Progenitor cell of endocrine pancreas (in vitro differentiated cells): ENCODE data around the gene CGB2. TPM values are rescaled to one million over a fixed set of nuclear protein-coding genes. Genes with fewer than 3 reads are reported as not detected.

Experiments
- DNase-seq: peaks from one replicate; pipeline ENCODE4 v3.0.0; 2021; ENCODE audit warnings: low spot score; ENCODE audit not compliant: unreplicated experiment
- H3K27ac Mint-ChIP-seq: 2 replicates; pipeline ENCODE4 v1.8.0; 2021; ENCODE audit warnings: mild to moderate bottlenecking, moderate library complexity, mixed read lengths
- H3K27me3 Mint-ChIP-seq: 2 replicates; pipeline ENCODE4 v1.8.0; 2021; ENCODE audit warnings: mixed read lengths
- H3K36me3 Mint-ChIP-seq: 2 replicates; pipeline ENCODE4 v1.8.0; 2022; ENCODE audit warnings: mixed read lengths; ENCODE audit not compliant: insufficient read depth
- H3K4me1 Mint-ChIP-seq: 2 replicates; pipeline ENCODE4 v1.8.0; 2021; ENCODE audit warnings: low read depth, mixed read lengths
- H3K4me3 Mint-ChIP-seq: 2 replicates; pipeline ENCODE4 v1.8.0; 2021; ENCODE audit warnings: low read depth, mild to moderate bottlenecking, moderate library complexity, mixed read lengths
- H3K9me3 Mint-ChIP-seq: 2 replicates; pipeline ENCODE4 v1.8.0; 2021; ENCODE audit warnings: low read depth, mixed read lengths
- CTCF ChIP-seq: fragments of 200-600 bp; sonication (generic); IDR thresholded peaks from one replicate; pipeline ENCODE4 v1.5.0; 2021; ENCODE audit warnings: antibody characterized with exemption, mild to moderate bottlenecking; ENCODE audit not compliant: unreplicated experiment
- total RNA-seq: library from RNA; stranded (reverse); gene quantifications from 2 replicates; pipeline ENCODE4 v1.2.1, GENCODE V29; 2021

CGB2 gene
- total RNA-seq, 1 donor from 2014 or later, result not detected

GRCh38 chr19:49067554-49067953 lies 35.9 kb downstream of the CGB2 start:
- Mint-ChIP-seq H3K36me3 (no peaks in the 10 kb centered on the region), H3K27ac (no peak overlapping the region), H3K4me3 (no peak overlapping the region), H3K4me1 (peaks cover 4% of the 10 kb centered on the region), H3K9me3 (peaks cover 8% of the 10 kb centered on the region), H3K27me3 (peaks cover 68% of the 10 kb centered on the region)
- DNase-seq, result no peak
- no peak for TF ChIP-seq CTCF

DNA sequence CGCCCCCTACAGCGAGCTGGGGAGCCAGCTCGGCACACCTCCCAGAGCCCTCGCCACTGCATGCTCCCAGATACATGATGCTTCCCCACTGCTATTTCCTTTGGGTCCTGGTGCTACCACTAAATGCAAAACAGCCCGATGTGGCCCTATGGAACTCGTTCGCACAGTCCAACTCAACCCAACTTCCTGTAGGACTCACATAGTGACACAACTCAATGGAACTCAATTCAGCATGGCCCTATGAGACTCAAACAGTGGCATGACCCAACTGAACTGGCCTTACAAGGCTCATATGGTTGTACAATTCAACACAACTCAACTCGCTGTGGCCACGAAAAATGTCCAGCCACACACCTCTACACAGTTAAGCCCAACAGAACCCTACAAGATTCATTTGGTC lies 37.3 kb downstream of the CGB2 start:
- Mint-ChIP-seq H3K27ac (no peak overlapping the region), H3K4me1 (peaks cover 4% of the 10 kb centered on the region), H3K9me3 (peaks cover 8% of the 10 kb centered on the region), H3K27me3 (peaks cover 75% of the 10 kb centered on the region), H3K36me3 (no peaks in the 10 kb centered on the region), H3K4me3 (no peak overlapping the region)
- TF ChIP-seq CTCF, result no peak
- no peak for DNase-seq

- H3K9me3 Mint-ChIP-seq, result peaks cover 8% of the 10 kb centered on the region
- DNase-seq, result no peak
- peaks cover 82% of the 10 kb centered on the region for H3K27me3 Mint-ChIP-seq
- peaks cover 3% of the 10 kb centered on the region for H3K4me1 Mint-ChIP-seq
- H3K4me3 Mint-ChIP-seq, result no peak overlapping the region
- TF ChIP-seq CTCF, result no peak
- H3K36me3 Mint-ChIP-seq, result no peaks in the 10 kb centered on the region
- no peak overlapping the region for H3K27ac Mint-ChIP-seq
Observed at GRCh38 chr19:49070416-49070815, 38.7 kb downstream of the CGB2 start.

GRCh38 chr19:49071860-49072547 lies 40.3 kb downstream of the CGB2 start:
- Mint-ChIP-seq H3K27me3 (peaks cover 71% of the 10 kb centered on the region), H3K27ac (no peak overlapping the region)

More at GRCh38 chr19:49071860-49072547, 40.3 kb downstream of the CGB2 start:
- H3K4me1 Mint-ChIP-seq, result no peaks in the 10 kb centered on the region
- peaks cover 8% of the 10 kb centered on the region for H3K9me3 Mint-ChIP-seq
- no peak for TF ChIP-seq CTCF
- no peak overlapping the region for H3K4me3 Mint-ChIP-seq
- no peaks in the 10 kb centered on the region for H3K36me3 Mint-ChIP-seq
- DNase-seq, result no peak
